Myocyte (in vitro differentiated cells): Measurements from ENCODE around the gene GPR32. TPM values are rescaled to one million over a fixed set of nuclear protein-coding genes. Genes with fewer than 3 reads are reported as not detected.
A peak's percentile ranks its signal among the peaks of the same experiment; 100 is the strongest.
"Not testable (repeated sequence)": the region's sequence is repeated elsewhere in the genome, so short reads cannot be mapped to it uniquely, and the experiment has no call there.

Experiments
- DNase-seq: peaks from one replicate; pipeline ENCODE4 v3.0.0-alpha.2; 2012; ENCODE audit warnings: low read depth
- total RNA-seq: library from RNA; depleted of rRNA; stranded (reverse); fragments of >200 nt; gene quantifications from 2 replicates; pipeline ENCODE4 v1.2.3, GENCODE V29; 2014

Gene GPR32
- total RNA-seq, 1 donor from 2014 or later = not detected

DNA sequence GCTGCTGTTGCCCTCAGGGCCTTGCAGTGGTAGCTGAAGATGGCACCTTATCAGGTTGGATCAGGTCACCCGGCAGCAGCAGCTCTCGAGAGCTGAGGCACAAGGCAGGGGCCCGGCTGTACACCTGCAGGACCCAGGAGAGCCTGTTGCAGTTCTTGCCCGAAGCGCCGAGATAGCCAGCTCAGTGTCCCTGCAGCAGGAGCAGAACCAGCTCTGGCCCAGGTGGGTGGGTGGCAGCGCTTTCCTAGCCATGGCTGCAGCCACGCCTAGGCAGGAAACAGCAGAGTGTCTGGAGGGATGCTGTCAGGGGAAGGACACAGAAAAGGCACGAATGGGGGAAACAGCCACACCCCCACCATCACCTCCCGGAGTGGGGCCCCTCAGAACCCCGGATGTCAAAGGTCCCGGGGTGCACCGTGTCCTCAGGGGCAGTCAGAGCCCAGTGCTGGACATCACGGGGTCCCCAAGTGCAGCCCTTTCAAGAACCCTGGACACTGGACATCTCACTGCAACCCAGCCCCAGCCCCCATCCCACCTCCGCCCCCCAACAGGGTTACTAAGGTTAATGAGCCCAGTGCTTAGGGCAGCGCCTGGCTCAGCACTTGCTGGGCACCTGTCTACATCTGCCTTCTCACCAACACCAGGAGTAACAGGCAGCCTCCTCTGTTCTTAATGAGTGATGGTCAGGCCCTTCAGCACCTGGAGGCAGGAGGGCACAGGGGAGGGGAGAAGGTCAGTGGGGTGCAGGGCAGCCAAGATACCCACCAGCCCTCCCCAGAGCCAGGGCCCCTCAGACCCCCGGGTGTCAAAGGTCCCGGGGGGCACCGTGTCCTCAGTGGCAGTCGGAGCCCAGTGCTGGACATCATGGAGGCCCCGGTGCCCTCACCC is 28.6 kb downstream of the GPR32 start:
- no peak for DNase-seq

DNA sequence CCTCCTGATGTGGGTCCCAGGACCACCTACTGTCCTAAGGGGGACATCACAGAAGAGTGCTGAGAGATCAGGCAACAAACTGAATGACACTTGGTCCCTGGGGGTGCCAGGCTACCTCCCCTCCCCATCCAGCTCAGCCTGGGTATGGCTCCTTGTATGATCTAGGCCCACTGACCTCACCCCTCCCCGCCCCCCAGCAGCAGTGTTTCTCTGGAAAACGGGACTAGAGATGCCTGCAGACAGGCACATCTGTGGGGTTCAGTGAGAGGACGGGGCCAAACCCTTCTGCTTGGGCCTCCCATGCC is 29.2 kb downstream of the GPR32 start:
- DNase-seq = no peak

DNA sequence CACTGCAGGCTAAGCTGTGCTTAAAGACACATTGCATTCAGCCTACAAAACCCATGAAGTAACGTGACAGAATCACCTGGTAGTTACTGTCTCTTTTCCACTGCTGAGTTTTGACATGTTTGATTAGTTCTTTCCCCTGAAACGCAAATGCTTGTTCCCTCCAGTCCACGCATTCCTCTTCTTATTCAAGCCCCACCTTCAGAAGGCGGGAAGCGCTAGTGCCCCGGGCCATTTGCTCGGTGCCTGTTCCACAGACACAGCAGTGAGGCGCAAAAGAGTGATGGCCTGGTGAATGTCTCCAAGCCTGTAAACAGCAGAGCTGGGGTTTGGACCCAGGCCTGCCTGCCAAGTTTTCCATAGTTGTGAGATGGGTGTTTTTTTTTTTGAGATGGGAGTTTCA is 30.8 kb downstream of the GPR32 start:
- no peak for DNase-seq

DNA sequence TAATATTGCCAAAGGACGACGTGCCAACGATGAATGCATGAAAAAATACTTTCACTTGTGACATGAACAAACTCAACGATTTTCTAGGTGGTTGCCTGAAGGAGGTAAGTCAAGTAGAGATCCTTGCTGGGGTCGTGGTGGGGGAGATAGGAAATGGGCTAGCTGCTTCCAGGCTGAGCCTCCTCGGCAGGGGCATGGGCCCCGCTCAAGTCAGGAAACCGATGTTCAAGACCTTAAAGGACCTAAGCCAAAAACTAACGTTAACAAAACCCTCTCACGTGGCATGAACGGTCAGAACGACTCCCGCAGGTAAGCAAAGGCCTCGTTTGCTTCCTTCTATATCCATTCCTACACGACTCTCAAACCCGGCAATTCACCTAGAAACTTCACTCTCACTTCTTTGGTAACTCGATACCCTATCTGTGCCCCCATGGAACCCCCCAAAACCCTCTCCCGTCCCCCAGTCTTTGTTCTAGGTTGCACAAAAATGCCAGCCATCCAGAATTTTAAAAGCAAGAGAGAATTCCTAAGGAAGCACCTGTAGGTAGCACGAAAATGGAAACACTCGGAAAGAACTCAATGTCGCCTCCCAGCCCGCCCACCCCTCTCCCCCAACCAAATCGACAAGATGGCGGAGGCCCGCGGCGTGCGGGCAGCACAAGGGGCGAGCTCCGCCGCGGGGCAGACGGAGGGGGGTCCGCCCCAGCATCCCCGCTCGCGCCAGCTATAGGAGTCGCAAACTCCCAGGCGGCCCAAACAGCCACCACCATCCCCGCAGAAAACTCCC is 33.6 kb downstream of the GPR32 start:
- DNase-seq = no peak

DNA sequence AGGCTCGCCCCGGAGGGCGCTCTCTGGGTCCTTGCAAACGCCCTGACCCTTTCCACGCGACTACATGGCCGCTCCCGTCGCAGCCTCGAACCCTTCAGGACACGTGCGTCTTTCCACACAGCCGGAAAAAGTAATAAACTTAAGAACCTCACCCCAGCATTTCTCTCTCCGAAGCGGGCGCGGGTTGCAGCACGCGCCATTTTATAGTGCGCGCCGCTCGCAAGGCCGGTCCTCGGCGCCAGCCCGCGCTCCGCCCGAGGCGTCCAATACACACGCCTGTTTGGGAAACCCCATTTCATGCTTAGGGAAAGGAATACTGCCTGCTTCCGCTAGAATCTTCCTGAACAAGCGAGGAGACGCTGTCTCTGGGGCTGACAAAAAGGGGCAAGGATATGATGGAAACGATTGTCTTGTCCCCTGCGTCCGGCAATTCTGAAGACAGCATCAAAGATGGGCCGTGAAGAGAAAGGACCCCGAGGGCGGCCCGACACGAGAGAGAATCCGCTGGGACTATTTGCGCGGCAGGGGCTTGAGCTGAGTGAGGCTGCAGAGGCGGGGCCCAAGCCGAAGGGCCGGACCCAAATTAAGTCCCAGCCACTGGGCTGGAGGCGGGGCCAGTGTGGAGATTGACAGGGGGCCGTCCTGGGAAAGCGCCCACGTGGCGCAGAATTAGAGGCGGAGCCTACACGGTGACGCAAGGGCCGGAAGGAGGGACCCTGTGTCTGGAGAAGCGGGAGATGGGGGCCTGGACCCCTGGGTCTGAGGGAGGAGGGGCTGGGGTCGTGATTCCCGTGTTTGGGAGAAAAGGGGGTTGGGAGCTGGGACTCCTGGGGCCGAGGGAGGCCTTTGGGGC is 34.4 kb downstream of the GPR32 start:
- peak; percentile 99 for DNase-seq

DNA sequence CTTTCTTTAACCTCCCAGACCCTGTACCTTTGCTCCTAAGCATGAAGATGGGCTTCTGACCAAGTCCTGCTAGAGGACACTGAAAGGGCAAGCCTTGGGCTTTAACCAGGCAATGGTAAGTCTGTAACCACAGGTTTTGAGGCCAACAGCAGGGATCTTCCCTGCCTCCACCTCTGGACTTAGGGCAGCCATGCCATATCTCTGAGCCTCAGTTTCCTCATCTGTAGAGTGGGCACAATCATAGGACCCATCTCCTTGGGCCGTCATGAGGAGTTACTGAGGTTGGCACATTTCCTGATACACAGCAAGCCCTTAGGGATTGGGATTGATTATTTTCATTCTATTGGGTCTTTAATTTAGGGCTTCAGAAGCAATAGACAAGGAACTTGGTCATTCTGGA is 38.6 kb downstream of the GPR32 start:
- no peak for DNase-seq

DNA sequence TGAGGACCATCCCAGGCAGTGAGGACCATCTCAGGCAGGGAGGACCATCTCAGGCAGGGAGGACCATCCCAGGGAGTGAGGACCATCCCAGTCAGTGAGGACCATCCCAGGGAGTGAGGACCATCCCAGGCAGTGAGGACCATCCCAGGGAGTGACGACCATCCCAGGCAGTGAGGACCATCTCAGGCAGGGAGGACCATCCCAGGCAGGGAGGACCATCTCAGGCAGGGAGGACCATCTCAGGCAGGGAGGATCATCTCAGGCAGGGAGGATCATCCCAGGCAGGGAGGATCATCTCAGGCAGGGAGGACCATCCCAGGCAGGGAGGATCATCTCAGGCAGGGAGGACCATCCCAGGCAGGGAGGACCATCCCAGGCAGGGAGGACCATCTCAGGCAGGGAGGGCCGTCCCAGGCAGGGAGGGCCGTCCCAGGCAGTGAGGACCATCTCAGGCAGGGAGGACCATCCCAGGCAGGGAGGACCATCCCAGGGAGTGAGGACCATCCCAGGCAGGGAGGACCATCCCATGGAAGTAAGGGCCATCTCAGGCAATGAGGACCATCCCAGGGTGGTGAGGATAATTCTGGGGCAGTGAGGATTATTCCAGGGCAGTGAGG is 41.5 kb downstream of the GPR32 start:
- DNase-seq = not testable (repeated sequence)

DNA sequence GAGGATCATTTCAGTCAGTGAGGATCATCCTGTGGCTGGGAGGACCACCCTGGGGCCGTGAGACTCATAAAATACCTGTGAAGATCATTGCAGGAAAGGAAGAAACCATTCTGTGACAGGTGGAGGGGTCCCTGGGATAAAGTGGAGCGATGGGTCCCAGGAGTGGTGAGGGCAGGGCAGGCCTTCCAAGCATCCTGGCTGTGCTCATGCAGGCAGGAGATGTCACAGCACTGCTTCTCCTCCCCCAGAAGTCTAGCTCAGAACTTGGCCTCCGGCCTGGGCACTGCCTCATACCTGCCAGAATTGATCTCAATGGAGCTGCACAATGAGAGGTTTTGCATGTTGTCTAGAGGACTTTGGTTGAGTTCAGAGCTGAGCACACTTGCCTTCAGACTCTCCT is 42.2 kb downstream of the GPR32 start:
- no peak for DNase-seq

DNA sequence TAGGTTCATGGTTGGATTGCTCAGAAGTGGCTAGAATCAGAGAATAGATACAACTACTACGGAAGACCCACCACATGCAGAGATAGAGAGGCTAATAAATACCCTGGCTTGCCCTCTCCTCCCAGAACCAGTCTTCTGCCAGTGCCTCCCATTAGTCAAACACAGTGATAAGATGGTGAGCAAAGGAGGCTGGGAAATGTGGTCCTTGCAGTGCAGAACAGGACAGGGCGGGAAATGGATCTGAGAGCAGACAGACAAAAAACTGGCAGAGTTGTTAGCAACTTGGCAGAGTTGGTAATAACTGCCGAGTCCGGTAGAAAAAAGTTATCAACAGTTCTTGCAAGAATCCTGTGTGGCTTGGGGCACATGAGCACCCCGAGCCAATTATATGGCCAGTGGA is 44.6 kb downstream of the GPR32 start:
- DNase-seq = no peak

DNA sequence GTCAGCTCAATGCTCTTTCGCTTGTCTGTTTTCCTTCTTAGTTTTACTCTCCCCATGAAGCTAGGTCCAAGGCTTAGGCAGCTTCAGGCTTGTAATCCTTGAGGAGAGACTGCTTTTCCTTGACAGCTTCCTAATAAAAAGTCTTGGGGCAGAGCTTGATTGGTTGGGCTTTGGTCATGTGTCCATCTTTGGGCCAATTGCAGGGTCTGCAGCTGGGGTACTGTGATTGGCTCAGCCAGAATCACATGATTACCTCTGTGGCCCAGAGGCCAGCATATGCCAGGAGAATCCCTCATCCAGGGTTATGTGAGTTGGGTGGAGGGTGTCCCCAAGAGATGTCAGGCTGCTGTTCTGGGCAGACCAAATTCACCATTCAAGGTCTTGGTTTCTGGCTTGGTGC is 45.2 kb downstream of the GPR32 start:
- DNase-seq = no peak

DNA sequence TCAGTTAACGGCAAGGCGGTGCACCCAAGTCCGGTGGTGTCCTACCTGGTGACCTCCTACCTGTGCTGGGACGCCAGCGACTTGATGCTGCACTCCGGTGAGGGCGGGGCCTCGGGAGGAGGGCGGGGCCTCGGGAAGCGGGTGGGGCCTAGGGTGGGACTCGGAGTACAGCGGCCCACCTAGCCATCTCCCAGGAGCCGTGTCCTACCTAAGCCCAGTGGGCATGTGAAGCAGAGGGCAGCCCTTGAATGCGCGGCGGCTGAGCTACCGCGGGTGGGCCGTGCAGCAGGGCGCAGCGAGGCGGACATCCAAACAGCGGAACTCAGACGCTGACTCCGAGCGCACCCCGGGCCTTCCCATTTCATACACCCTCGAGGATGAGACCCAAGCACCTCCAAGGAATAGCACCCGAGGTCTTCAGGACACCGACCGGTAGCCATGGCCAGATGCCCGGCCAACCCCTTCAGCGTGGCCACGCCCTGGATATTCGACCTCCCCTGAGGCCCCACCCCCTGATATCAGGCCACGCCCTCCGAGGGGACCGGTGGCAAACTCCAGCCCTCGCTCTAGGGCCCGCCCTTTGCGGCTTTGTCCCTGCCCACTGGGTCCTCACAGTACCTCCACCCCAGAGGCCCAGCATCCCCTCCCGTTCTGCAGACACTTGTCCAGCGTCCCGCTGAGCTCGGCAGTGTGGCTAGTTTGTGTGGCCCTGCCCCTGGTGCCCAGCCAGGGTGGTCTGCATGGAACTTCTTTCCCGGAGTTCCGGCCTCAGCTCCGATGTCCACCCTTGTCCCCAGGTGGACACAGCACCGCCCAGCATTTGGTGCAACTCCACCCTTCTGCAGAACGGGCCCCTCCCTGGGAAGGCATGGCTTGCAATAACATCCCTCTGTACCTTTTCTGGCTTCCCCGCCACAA is 47.9 kb downstream of the GPR32 start:
- no peak for DNase-seq

DNA sequence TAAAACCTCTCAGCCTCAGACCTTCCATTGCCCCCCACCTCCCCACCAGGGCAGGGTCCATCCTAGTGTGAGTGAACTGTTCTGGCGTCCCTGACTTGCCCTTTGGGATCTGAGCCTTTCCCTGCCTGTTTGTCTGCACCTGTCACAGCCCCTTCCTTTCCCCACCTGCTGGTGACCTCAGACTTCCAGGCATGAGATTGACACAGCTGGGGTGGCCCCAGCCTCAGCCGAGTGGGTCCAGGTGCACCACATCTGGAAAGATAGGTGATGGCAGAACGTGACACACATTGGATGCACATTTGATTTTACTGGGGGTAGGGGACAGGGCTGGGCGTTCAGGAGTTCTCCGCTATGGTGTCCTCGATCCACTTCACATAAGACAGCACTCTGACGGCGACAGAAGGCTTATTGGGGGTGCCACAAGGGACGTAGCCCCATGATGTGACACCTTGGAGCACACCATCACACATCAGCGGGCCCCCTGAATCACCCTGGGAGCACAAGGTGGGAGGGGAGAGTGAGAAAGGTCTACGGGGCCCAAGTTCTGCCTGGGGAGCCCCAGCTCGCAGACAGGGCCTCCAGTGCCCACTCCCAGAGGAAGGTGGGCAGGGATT is 48.7 kb downstream of the GPR32 start:
- no peak for DNase-seq

DNA sequence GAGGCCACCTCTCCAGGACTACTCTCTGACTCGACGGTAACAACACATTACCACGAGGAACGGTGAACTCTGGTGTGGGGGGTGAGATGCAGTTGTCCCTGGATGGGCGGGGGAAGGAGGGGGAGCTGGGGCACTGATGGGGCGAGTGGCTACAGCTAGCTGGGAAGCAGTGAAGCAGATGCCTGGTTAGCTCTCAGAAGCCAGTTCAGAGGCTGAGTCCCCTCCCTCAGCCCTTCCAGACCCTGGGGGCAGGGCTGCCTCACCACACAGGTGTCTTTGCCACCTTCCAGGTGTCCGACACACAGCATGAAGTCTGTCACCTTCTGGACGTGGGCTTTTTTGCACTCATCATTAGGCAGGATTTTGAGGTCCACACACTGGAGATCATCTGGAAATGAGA is 49.4 kb downstream of the GPR32 start:
- no peak for DNase-seq

DNA sequence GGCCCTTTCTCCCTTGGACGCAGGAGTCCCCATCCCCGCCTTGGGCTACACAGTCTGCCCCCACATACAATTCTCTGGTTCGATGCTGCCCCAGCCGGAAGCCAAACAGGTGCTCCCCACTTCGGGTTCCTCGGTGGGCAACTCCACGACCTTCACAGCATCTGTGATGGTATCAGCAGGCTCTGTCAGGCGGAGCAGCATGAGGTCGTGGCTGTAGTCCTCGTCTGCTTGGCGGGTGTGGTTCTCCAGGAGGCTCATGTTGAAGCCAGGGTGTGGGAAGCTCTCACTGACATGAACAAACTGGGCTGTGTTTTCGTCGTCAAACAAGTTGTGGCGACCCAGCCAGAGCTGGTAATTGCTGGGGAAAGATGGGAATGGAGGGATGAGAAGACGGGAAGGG is 49.8 kb downstream of the GPR32 start:
- no peak for DNase-seq

DNA sequence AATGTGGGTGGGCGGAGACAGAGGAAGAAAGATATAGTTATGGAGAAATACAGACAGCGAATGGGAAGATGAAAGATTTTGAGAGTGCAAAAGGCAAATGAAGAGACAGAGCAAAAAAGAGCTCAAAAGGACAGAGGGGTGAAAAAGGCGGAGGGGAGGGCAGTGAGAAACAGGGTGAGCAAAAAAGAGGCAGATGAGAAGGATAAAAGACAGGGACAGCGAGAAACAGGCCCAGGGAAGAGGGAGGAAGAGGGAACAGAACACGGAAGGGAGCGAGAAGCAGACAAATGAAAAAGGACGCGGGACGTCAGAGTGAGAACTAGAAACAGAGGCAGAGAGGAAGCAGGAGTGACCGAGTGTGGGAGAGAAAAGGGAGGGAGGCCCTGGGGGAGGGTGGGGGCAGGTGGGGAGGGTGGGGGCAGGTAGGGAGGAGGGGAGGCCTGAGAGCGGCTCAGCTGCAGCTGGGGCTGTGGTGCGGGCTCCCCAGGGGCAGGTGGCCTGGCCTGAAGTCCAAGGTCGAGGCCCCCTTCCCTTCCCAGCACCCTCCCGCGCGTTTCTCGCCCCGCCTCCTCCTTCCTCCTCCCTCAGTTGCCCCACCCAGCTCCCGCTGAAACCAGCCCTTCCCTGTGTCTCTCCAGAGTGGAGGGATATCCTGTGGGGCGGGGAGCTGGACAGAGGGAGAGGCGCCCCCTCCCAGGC is 50.4 kb downstream of the GPR32 start:
- no peak for DNase-seq

DNA sequence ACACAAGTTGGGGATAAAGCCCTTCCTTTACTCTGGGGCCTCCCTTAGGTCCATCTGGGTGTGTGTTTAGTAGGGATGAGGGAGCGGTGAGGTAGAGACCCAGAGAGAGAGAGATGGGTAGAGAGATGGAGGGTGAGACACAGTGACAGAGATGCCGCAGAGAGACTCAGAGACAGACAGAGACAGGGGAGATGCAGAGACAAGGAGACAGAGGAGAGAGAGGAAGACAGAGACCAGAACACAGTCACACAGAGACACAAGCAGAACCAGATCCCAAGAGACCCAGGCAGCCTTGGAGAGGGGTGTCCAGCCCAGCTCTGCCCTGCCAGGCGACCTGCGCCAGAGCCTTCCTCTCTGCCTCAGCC is 51.0 kb downstream of the GPR32 start:
- no peak for DNase-seq
